ENCODE measurements around the gene TMEM132C. TPM values are rescaled to one million over a fixed set of nuclear protein-coding genes. Genes with fewer than 3 reads are reported as not detected.

The TMEM132C gene
- total RNA-seq, 1 experiment from 2014 or later = not detected

DNA sequence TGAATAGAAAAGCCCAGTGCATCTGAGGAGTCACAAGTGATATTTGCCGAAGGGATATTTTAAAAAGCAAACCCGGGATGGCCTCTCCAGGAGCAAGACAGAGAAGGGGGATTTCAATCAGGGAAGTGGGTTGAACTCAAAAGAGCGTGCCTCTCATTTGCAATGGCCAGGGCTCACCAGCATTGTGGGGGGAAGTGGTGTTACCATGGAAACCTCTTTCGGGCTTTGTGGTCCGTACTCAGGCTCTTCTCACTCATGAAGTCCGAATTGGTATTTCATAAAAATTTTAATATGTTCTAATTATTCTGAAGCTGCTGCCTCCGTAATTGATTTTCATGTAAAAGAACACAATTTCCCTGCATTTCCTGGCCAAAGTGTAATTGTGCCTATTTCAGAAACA, 476.9 kb downstream of the TMEM132C start:
- CTCF ChIA-PET = no interaction called here
- DNase-seq (ENCODE audit: low spot score) (no peak), ATAC-seq (no peak)
- peaks cover 3% of the 10 kb centered on the region for H3K27me3 Mint-ChIP-seq (ENCODE audit: low read depth)
- H3K36me3 Mint-ChIP-seq = peaks cover 60% of the 10 kb centered on the region
- H3K9me3 Mint-ChIP-seq = peaks cover 74% of the 10 kb centered on the region
- TF ChIP-seq ZNF317 (CRISPR knock-in tag; IDR thresholded peaks at IDR 0.05; ENCODE audit: borderline replicate concordance, low read depth) (no peak), SOX15 (CRISPR knock-in tag; IDR thresholded peaks at IDR 0.05) (no peak), ZNF416 (CRISPR knock-in tag; IDR thresholded peaks at IDR 0.05) (no peak), SMAD4 (CRISPR knock-in tag; IDR thresholded peaks at IDR 0.05) (no peak), HMGA2 (CRISPR knock-in tag; IDR thresholded peaks at IDR 0.05) (no peak), SP1 (CRISPR knock-in tag; conservative IDR thresholded peaks at IDR 0.05) (no peak), E2F4 (CRISPR knock-in tag; IDR thresholded peaks at IDR 0.05; ENCODE audit: borderline replicate concordance, low read depth) (no peak)
- no peak overlapping the region for H3K27ac Mint-ChIP-seq
- no peaks in the 10 kb centered on the region for H3K4me1 Mint-ChIP-seq
- POLR2A ChIA-PET = no interaction called here
- H3K4me3 Mint-ChIP-seq = no peak overlapping the region

- Mint-ChIP-seq H3K4me1 (no peaks in the 10 kb centered on the region), H3K27ac (no peak overlapping the region)
- POLR2A ChIA-PET = no interaction called here
Observed at GRCh38 chr12:128745772-128746689, 479.1 kb downstream of the TMEM132C start.

GRCh38 chr12:128747441-128747840, 480.5 kb downstream of the TMEM132C start:
- CTCF ChIA-PET = no interaction called here
- no peaks in the 10 kb centered on the region for H3K4me1 Mint-ChIP-seq
- no peak for ATAC-seq
- POLR2A ChIA-PET = no interaction called here
- no peak overlapping the region for H3K4me3 Mint-ChIP-seq
- peaks cover 75% of the 10 kb centered on the region for H3K9me3 Mint-ChIP-seq
- no peak for DNase-seq (ENCODE audit: low spot score)
- no peak overlapping the region for H3K27ac Mint-ChIP-seq
- H3K36me3 Mint-ChIP-seq = peaks cover 56% of the 10 kb centered on the region
- H3K27me3 Mint-ChIP-seq (ENCODE audit: low read depth) = no peaks in the 10 kb centered on the region; the same call in none of the 2 replicates
- TF ChIP-seq GABPB1 (CRISPR knock-in tag; IDR thresholded peaks at IDR 0.05) = no peak
- TF ChIP-seq ATF3 (CRISPR knock-in tag; conservative IDR thresholded peaks at IDR 0.05) = no peak
- TF ChIP-seq TEAD4 (CRISPR knock-in tag; IDR thresholded peaks at IDR 0.05) = no peak
- no peak for TF ChIP-seq ZNF138 (CRISPR knock-in tag; conservative IDR thresholded peaks at IDR 0.05)
- no peak for TF ChIP-seq HMGA2 (CRISPR knock-in tag; IDR thresholded peaks at IDR 0.05)
- no peak for TF ChIP-seq NR3C1 (CRISPR knock-in tag; conservative IDR thresholded peaks at IDR 0.05; ENCODE audit: low read depth)

More at GRCh38 chr12:128745772-128746689, 479.1 kb downstream of the TMEM132C start:
- H3K4me3 Mint-ChIP-seq = no peak overlapping the region
- no peak for DNase-seq (ENCODE audit: low spot score)
- CTCF ChIA-PET = no interaction called here
- H3K36me3 Mint-ChIP-seq = peaks cover 65% of the 10 kb centered on the region
- no peak for ATAC-seq
- H3K9me3 Mint-ChIP-seq = peaks cover 78% of the 10 kb centered on the region
- TF ChIP-seq ZNF423 (CRISPR knock-in tag; IDR thresholded peaks at IDR 0.05) = no peak
- no peaks in the 10 kb centered on the region; the same call in none of the 2 replicates for H3K27me3 Mint-ChIP-seq (ENCODE audit: low read depth)

DNA sequence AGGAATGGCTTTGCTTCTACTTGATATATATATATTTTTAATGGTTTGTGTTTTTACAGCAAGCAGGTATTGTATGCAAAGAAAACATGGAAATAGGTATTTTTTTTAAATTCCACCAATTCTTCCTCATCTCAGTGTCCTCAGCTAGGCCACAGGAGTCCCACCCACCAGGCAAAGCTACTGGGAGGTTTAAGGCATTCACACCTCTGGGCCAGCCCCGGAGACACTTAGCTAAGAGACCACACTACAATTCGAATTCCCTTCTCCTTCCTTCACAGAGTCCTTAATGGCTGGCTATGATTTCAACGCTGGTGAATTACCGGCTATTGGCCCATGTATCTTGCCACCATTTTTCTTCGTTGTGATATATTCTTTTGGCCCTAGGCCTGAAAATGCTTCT, 485.4 kb downstream of the TMEM132C start:
- Mint-ChIP-seq H3K36me3 (peaks cover 68% of the 10 kb centered on the region), H3K4me3 (no peak overlapping the region), H3K27ac (no peak overlapping the region), H3K9me3 (peaks cover 83% of the 10 kb centered on the region), H3K27me3 (ENCODE audit: low read depth) (peaks cover 3% of the 10 kb centered on the region), H3K4me1 (no peaks in the 10 kb centered on the region)
- no peak for ATAC-seq
- DNase-seq (ENCODE audit: low spot score) = no peak
- CTCF ChIA-PET = no interaction called here
- POLR2A ChIA-PET = no interaction called here
- no peak for TF ChIP-seq PRRX2 (CRISPR knock-in tag; IDR thresholded peaks at IDR 0.05)
- no peak for TF ChIP-seq GABPB1 (CRISPR knock-in tag; IDR thresholded peaks at IDR 0.05)
- no peak for TF ChIP-seq MAX (CRISPR knock-in tag; IDR thresholded peaks at IDR 0.05)
- no peak for TF ChIP-seq CREM (CRISPR knock-in tag; IDR thresholded peaks at IDR 0.05)
- TF ChIP-seq JAZF1 (CRISPR knock-in tag; IDR thresholded peaks at IDR 0.05) = no peak
- TF ChIP-seq, protein P1, sequence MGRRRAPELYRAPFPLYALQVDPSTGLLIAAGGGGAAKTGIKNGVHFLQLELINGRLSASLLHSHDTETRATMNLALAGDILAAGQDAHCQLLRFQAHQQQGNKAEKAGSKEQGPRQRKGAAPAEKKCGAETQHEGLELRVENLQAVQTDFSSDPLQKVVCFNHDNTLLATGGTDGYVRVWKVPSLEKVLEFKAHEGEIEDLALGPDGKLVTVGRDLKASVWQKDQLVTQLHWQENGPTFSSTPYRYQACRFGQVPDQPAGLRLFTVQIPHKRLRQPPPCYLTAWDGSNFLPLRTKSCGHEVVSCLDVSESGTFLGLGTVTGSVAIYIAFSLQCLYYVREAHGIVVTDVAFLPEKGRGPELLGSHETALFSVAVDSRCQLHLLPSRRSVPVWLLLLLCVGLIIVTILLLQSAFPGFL (CRISPR knock-in tag; IDR thresholded peaks at IDR 0.05; ENCODE audit: borderline replicate concordance) = no peak
- TF ChIP-seq IRF1 (CRISPR knock-in tag; IDR thresholded peaks at IDR 0.05) = no peak
- TF ChIP-seq ZNF281 (CRISPR knock-in tag; IDR thresholded peaks at IDR 0.05) = no peak
- TF ChIP-seq SOX15 (CRISPR knock-in tag; IDR thresholded peaks at IDR 0.05) = no peak

All from WTC11 (cell line).